PC-9 (cell line): Measurements from ENCODE around the gene MTMR10. TPM values are rescaled to one million over a fixed set of nuclear protein-coding genes. Genes with fewer than 3 reads are reported as not detected.

ENCODE experiments used
- BruUV-seq: library from RNA; stranded (reverse); fragments of 400-500 nt; replicated peaks from 2 replicates; lab custom pipeline; 2021; lab: Mats Ljungman, UMichigan
- CTCF ChIA-PET: fragments of 300-600 bp; sonication (Branson Sonifier 250); formaldehyde crosslinking; loops from one replicate; lab custom pipeline; 2022; ENCODE audit warnings: antibody characterized with exemption; lab: Charles Lee
- POLR2A ChIA-PET: fragments of 300-600 bp; sonication (Branson Sonifier 250); formaldehyde crosslinking; loops from one replicate; lab custom pipeline; 2022; ENCODE audit warnings: antibody characterized with exemption; ENCODE audit not compliant: unreplicated experiment; lab: Charles Lee
- DNase-seq, 2 experiments: peaks; one replicate each; pipeline versions ENCODE4 v3.0.0 to v3.0.0-alpha.2; 2015 to 2022; ENCODE audit warnings: mixed read lengths in 1 of 2
- H2AFZ ChIP-seq: fragments of 200-600 bp; sonication (generic); 2 replicates; pipeline ENCODE4 v1.8.1; 2017; ENCODE audit warnings: antibody characterized with exemption
- H3F3A ChIP-seq: fragments of 200-600 bp; sonication (generic); 2 replicates; pipeline ENCODE4 v1.8.1; 2017; ENCODE audit warnings: antibody characterized with exemption, mild to moderate bottlenecking, low read depth; ENCODE audit not compliant: insufficient read depth
- H3K27ac ChIP-seq: fragments of 200-600 bp; sonication (generic); 2 replicates; pipeline ENCODE4 v1.6.1; 2016; ENCODE audit warnings: mixed run types
- H3K27me3 ChIP-seq: fragments of 200-600 bp; sonication (generic); 2 replicates; pipeline ENCODE4 v1.6.1; 2016; ENCODE audit warnings: low read depth, mixed run types; ENCODE audit not compliant: insufficient read depth
- H3K36me3 ChIP-seq: fragments of 200-600 bp; sonication (generic); 2 replicates; pipeline ENCODE4 v1.6.1; 2016; ENCODE audit warnings: low read depth, mixed run types
- H3K4me1 ChIP-seq: fragments of 200-600 bp; sonication (generic); replicated peaks from 2 replicates; pipeline ENCODE4 v1.6.1; 2016; ENCODE audit warnings: mixed run types; ENCODE audit not compliant: insufficient read depth
- H3K4me2 ChIP-seq: fragments of 200-600 bp; sonication (generic); 2 replicates; pipeline ENCODE4 v1.6.1; 2017; ENCODE audit warnings: mixed run types
- H3K4me3 ChIP-seq: fragments of 200-600 bp; sonication (generic); 2 replicates; pipeline ENCODE4 v1.6.1; 2016; ENCODE audit warnings: mixed run types
- H3K79me2 ChIP-seq: fragments of 200-600 bp; sonication (generic); 2 replicates; pipeline ENCODE4 v1.6.1; 2017; ENCODE audit warnings: low read depth, mixed run types
- H3K9me2 ChIP-seq: fragments of 200-600 bp; sonication (generic); 2 replicates; pipeline ENCODE4 v1.8.1; 2017; ENCODE audit warnings: mild to moderate bottlenecking; ENCODE audit not compliant: insufficient read depth
- H3K9me3 ChIP-seq: fragments of 200-600 bp; sonication (generic); 2 replicates; pipeline ENCODE4 v1.8.1; 2016; ENCODE audit warnings: low read depth; ENCODE audit not compliant: insufficient read depth
- H4K20me1 ChIP-seq: fragments of 200-600 bp; sonication (generic); 2 replicates; pipeline ENCODE4 v1.8.1; 2017; ENCODE audit not compliant: insufficient read depth
- EZH2 ChIP-seq: fragments of 200-600 bp; sonication (generic); IDR thresholded peaks from 2 replicates; pipeline ENCODE4 v1.8.0; 2017; ENCODE audit warnings: antibody characterized with exemption, low read depth
- intact Hi-C: fragments of 100-400 bp; cut with micrococcal nuclease; formaldehyde crosslinking; loops from one replicate; pipeline ENCODE4 v1.10.0; 2022; ENCODE audit not compliant: unreplicated experiment
- total RNA-seq: library from RNA; stranded (reverse); gene quantifications from 2 replicates; pipeline ENCODE4 v1.2.3, GENCODE V29; 2021
- TF ChIP-seq, protein P1 (sequence below): fragments of 200-600 bp; sonication (generic); conservative IDR thresholded peaks from 2 replicates; pipeline ENCODE4 v1.6.1; 2017; ENCODE audit warnings: mixed run types, antibody characterized with exemption, mild to moderate bottlenecking, moderate library complexity

The MTMR10 gene
- total RNA-seq, 1 experiment from 2014 or later, result 6.2 TPM

DNA sequence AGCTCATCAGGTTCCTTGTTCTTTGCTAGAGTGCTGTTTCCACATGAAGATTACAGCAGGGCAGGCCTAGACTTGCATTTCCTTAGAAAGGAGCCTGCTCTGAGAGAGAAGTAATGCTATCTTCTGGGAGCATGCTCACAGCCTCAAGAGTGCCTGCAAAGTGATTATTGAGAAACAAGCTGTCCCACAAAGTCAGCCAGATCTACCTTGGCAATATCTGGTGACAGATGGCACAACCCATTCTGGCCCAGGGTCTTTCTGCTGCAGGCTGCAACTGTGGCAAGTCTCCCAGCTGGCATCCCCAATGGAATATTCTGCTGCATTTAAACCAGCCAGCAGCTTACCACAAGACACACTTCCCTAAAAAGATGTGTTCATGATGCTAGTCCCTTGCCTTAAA, 29.3 kb downstream of the MTMR10 start:
- no peak overlapping the region for H2AFZ ChIP-seq
- H3F3A ChIP-seq, result no peaks in the 10 kb centered on the region
- H3K36me3 ChIP-seq, result no peaks in the 10 kb centered on the region
- TF ChIP-seq EZH2, result no peak
- TF ChIP-seq, protein P1, sequence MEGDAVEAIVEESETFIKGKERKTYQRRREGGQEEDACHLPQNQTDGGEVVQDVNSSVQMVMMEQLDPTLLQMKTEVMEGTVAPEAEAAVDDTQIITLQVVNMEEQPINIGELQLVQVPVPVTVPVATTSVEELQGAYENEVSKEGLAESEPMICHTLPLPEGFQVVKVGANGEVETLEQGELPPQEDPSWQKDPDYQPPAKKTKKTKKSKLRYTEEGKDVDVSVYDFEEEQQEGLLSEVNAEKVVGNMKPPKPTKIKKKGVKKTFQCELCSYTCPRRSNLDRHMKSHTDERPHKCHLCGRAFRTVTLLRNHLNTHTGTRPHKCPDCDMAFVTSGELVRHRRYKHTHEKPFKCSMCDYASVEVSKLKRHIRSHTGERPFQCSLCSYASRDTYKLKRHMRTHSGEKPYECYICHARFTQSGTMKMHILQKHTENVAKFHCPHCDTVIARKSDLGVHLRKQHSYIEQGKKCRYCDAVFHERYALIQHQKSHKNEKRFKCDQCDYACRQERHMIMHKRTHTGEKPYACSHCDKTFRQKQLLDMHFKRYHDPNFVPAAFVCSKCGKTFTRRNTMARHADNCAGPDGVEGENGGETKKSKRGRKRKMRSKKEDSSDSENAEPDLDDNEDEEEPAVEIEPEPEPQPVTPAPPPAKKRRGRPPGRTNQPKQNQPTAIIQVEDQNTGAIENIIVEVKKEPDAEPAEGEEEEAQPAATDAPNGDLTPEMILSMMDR, result no peak
- H3K27me3 ChIP-seq, result no peaks in the 10 kb centered on the region
- H3K4me3 ChIP-seq, result no peak overlapping the region
- intact Hi-C loops, result no loop called here
- DNase-seq, result no peak
- no TSS peak for BruUV-seq
- no peaks in the 10 kb centered on the region for H4K20me1 ChIP-seq
- H3K79me2 ChIP-seq, result no peaks in the 10 kb centered on the region
- no peaks in the 10 kb centered on the region for H3K9me3 ChIP-seq
- ChIA-PET CTCF (no interaction called here), POLR2A (no interaction called here)
- H3K4me1 ChIP-seq, result no peaks in the 10 kb centered on the region
- H3K27ac ChIP-seq, result no peak overlapping the region
- H3K4me2 ChIP-seq, result no peak overlapping the region
- H3K9me2 ChIP-seq, result no peaks in the 10 kb centered on the region

DNA sequence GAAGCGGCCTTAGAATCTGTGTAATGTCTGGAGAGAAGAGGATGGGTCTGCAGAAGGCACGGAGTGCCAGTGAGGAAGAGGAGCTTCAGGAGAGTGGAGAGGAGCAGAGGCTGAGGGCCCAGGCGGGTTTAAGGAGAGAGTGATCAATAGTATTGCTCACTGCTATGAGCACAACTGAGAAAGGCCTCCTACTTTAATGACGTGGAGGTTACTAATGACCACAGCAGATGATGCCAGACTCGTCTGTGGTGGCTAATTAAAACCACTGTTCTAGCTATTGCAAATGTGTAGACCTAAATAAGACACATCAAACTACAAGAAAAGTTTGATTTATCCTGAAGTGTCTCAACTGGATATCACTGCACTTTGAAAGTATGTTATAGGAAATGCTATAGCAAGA, 33.2 kb downstream of the MTMR10 start:
- H3K36me3 ChIP-seq, result no peaks in the 10 kb centered on the region
- no peaks in the 10 kb centered on the region for H3K27me3 ChIP-seq
- no peak overlapping the region for H3K4me3 ChIP-seq
- TF ChIP-seq EZH2, result no peak
- TF ChIP-seq, protein P1, result no peak
- H3K79me2 ChIP-seq, result no peaks in the 10 kb centered on the region
- H3K4me1 ChIP-seq, result peaks cover 7% of the 10 kb centered on the region; the same call in 1 of the 2 replicates
- intact Hi-C loops, result no loop called here
- no peak overlapping the region for H2AFZ ChIP-seq
- CTCF ChIA-PET, result no interaction called here
- no peaks in the 10 kb centered on the region for H3K9me3 ChIP-seq
- H3K4me2 ChIP-seq, result no peak overlapping the region
- no peak for DNase-seq
- no TSS peak for BruUV-seq
- H4K20me1 ChIP-seq, result no peaks in the 10 kb centered on the region
- H3F3A ChIP-seq, result no peaks in the 10 kb centered on the region
- no peaks in the 10 kb centered on the region for H3K9me2 ChIP-seq
- POLR2A ChIA-PET, result no interaction called here
- no peak overlapping the region for H3K27ac ChIP-seq

DNA sequence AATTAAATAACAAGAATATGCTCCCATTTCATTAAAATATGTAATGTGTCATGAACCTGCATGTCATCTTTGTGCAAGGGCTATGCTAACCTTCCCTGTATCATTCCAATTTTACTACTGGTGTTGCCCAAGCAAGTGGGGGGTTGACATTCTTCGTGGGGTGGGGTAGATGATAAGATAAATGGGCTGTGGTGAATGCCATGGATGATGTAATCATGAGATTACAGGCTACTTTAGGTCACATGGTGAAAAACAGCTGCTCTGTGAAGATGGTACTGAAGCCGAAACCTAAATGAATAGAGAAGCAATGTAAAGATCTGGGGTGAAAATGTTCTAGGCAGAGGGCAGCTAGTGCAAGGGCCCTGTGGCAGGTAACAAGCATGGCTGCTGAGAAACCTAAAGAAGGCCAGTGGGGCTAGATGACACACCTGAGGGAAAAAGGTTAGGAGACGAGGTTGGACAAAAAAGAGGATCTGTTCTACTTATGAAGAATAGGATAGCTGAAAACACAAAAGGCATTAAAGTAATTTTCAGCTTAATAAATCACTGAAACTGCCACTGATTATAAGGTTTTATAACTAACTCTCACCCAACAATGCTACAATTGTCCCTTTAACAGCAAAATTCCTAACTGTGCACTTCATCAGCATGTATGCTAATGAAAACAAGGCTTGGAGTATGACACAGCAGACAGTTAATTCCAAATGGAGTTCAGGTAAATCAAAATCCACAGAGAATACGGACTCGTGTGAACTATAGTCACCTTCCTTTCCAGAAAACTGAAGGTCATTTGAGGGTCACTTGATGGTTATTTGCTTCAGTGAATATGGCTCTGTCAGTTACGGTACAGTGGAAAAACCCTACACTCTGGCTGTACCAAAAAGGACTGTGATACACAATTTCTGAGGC, 35.0 kb downstream of the MTMR10 start:
- Histone ChIP-seq H3K9me2 (no peaks in the 10 kb centered on the region), H4K20me1 (no peaks in the 10 kb centered on the region), H3K79me2 (no peaks in the 10 kb centered on the region), H3K27ac (no peak overlapping the region), H2AFZ (no peak overlapping the region), H3K27me3 (no peaks in the 10 kb centered on the region), H3F3A (no peaks in the 10 kb centered on the region), H3K4me2 (no peak overlapping the region), H3K36me3 (no peaks in the 10 kb centered on the region), H3K4me1 (peaks cover 7% of the 10 kb centered on the region; the same call in 1 of the 2 replicates), H3K4me3 (no peak overlapping the region), H3K9me3 (no peaks in the 10 kb centered on the region)
- no peak for DNase-seq
- intact Hi-C loops, result no loop called here
- TF ChIP-seq, protein P1, result no peak
- TF ChIP-seq EZH2, result no peak
- CTCF ChIA-PET, result no interaction called here
- POLR2A ChIA-PET, result no interaction called here
- BruUV-seq, result no TSS peak
